ENCODE results near the gene ZNF827.

The ZNF827 gene

GRCh38 chr4:145899886-145900460, 38.6 kb downstream of the ZNF827 start:
- TF ChIP-seq ZFP30 (CRISPR knock-in tag; IDR thresholded peaks at IDR 0.05) (no peak), ZC3H10 (CRISPR knock-in tag; IDR thresholded peaks at IDR 0.05) (no peak), SNAI2 (CRISPR knock-in tag; IDR thresholded peaks at IDR 0.05) (no peak), PPARA (CRISPR knock-in tag; IDR thresholded peaks at IDR 0.05; ENCODE audit: borderline replicate concordance) (no peak), POU6F1 (CRISPR knock-in tag; IDR thresholded peaks at IDR 0.05; ENCODE audit: borderline replicate concordance, low read depth) (no peak), BACH2 (CRISPR knock-in tag; IDR thresholded peaks at IDR 0.05; ENCODE audit: borderline replicate concordance) (no peak)
- ATAC-seq = no peak

GRCh38 chr4:145898926-145899531, 39.6 kb downstream of the ZNF827 start:
- no peak for TF ChIP-seq ZNF565 (CRISPR knock-in tag; conservative IDR thresholded peaks at IDR 0.05; ENCODE audit: low read depth)
- no peak for TF ChIP-seq ISL1 (CRISPR knock-in tag; IDR thresholded peaks at IDR 0.05)
- TF ChIP-seq ARNTL (CRISPR knock-in tag; IDR thresholded peaks at IDR 0.05; ENCODE audit: borderline replicate concordance, low read depth) = no peak
- no peak for TF ChIP-seq TOX (CRISPR knock-in tag; IDR thresholded peaks at IDR 0.05; ENCODE audit: borderline replicate concordance)
- TF ChIP-seq ZFP3 (CRISPR knock-in tag; IDR thresholded peaks at IDR 0.05) = no peak
- TF ChIP-seq TSHZ2 (CRISPR knock-in tag; IDR thresholded peaks at IDR 0.05) = no peak
- no peak for TF ChIP-seq ESRRG (CRISPR knock-in tag; IDR thresholded peaks at IDR 0.05)
- no peak for TF ChIP-seq OSR1 (CRISPR knock-in tag; IDR thresholded peaks at IDR 0.05)
- no peak for TF ChIP-seq BACH2 (CRISPR knock-in tag; IDR thresholded peaks at IDR 0.05; ENCODE audit: borderline replicate concordance)
- TF ChIP-seq TCF4 (CRISPR knock-in tag; IDR thresholded peaks at IDR 0.05; ENCODE audit: borderline replicate concordance) = no peak
- no peak for TF ChIP-seq SNAI2 (CRISPR knock-in tag; IDR thresholded peaks at IDR 0.05)
- TF ChIP-seq ZNF8 (CRISPR knock-in tag; IDR thresholded peaks at IDR 0.05) = no peak
- TF ChIP-seq ZFP30 (CRISPR knock-in tag; IDR thresholded peaks at IDR 0.05) = no peak
- no peak for TF ChIP-seq PATZ1 (CRISPR knock-in tag; IDR thresholded peaks at IDR 0.05; ENCODE audit: borderline replicate concordance)
- no peak for TF ChIP-seq CSRNP3 (CRISPR knock-in tag; IDR thresholded peaks at IDR 0.05)
- no peak for TF ChIP-seq PPARA (CRISPR knock-in tag; IDR thresholded peaks at IDR 0.05; ENCODE audit: borderline replicate concordance)
- no peak for ATAC-seq

GRCh38 chr4:145898466-145898865, 40.2 kb downstream of the ZNF827 start:
- ATAC-seq = no peak
- TF ChIP-seq ZFP30 (CRISPR knock-in tag; IDR thresholded peaks at IDR 0.05) = no peak
- TF ChIP-seq CREB5 (CRISPR knock-in tag; IDR thresholded peaks at IDR 0.05; ENCODE audit: low read depth) = no peak
- no peak for TF ChIP-seq PATZ1 (CRISPR knock-in tag; IDR thresholded peaks at IDR 0.05; ENCODE audit: borderline replicate concordance)
- no peak for TF ChIP-seq PPARA (CRISPR knock-in tag; IDR thresholded peaks at IDR 0.05; ENCODE audit: borderline replicate concordance)
- TF ChIP-seq ZNF565 (CRISPR knock-in tag; conservative IDR thresholded peaks at IDR 0.05; ENCODE audit: low read depth) = no peak
- no peak for TF ChIP-seq ARNTL (CRISPR knock-in tag; IDR thresholded peaks at IDR 0.05; ENCODE audit: borderline replicate concordance, low read depth)
- TF ChIP-seq GLIS3 (CRISPR knock-in tag; IDR thresholded peaks at IDR 0.05) = no peak
- no peak for TF ChIP-seq BACH2 (CRISPR knock-in tag; IDR thresholded peaks at IDR 0.05; ENCODE audit: borderline replicate concordance)
- TF ChIP-seq RARB (CRISPR knock-in tag; IDR thresholded peaks at IDR 0.05) = no peak
- no peak for TF ChIP-seq OSR1 (CRISPR knock-in tag; IDR thresholded peaks at IDR 0.05)
- TF ChIP-seq ZC3H10 (CRISPR knock-in tag; IDR thresholded peaks at IDR 0.05) = no peak
- TF ChIP-seq ESRRG (CRISPR knock-in tag; IDR thresholded peaks at IDR 0.05) = no peak
- no peak for TF ChIP-seq TOX (CRISPR knock-in tag; IDR thresholded peaks at IDR 0.05; ENCODE audit: borderline replicate concordance)
- TF ChIP-seq ISL1 (CRISPR knock-in tag; IDR thresholded peaks at IDR 0.05) = no peak
